HG03521 (cell line): Measurements from ENCODE around the gene AVPI1.
A peak's percentile ranks its signal among the peaks of the same experiment; 100 is the strongest.

Experiments used
- ATAC-seq: cut with Tn5 transposase; IDR thresholded peaks from one replicate; pipeline ENCODE4 v1.9.1; 2021; ENCODE audit warnings: mild to moderate bottlenecking, moderate library complexity; ENCODE audit not compliant: unreplicated experiment

Gene AVPI1

DNA sequence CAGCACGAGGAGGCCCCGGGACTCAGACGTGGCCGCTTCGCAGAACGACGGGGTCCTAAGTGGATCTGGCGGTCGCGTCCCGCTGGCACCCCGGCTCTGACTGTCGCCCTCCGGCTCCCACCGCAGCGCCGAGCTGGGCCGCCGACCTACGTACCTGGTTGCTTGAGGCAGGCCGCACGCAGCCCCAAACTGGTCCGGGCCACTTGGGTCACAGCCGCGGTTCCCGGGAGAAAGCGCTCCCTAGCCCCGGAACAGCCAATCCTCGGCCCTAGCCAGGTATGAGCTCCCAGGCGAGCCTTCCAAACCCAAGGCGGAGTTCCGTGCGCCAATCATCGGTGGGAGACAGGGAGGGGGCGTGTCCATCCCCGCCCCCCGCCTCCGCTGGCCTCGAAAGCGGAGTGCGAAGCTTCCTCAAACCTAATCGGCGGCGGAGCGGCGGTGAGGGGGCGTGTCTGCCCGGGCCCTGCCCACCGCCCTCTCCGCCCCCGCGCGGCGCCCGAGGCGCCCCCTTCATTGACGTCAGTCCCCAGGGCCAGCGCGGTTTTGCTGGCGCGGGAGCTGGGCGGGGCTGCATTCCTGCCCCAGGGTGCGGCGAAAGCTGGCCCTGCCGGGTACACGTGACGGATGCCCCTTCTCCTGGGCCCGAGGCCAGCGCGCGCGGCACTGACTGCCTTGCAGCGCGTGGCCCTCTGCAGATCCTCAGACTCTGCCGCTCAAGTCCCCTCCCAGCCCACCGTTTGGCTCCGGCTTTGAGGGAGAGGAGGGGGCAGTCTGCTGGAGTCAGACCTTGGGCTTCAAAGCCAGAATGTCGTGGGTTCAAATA is at the start of gene AVPI1:
TSS of gene AVPI1 (minus strand) at position 280 of the 823 bp plus-strand sequence. CDS start 7,336 bp downstream, outside the sequence.
- peak; percentile 92 for ATAC-seq

GRCh38 chr10:97736403-97736901 is 49.4 kb upstream of the AVPI1 start:
- peak; percentile 18 for ATAC-seq

- no peak for ATAC-seq
Measured at GRCh38 chr10:97734021-97734420, 47.0 kb upstream of the AVPI1 start.

DNA sequence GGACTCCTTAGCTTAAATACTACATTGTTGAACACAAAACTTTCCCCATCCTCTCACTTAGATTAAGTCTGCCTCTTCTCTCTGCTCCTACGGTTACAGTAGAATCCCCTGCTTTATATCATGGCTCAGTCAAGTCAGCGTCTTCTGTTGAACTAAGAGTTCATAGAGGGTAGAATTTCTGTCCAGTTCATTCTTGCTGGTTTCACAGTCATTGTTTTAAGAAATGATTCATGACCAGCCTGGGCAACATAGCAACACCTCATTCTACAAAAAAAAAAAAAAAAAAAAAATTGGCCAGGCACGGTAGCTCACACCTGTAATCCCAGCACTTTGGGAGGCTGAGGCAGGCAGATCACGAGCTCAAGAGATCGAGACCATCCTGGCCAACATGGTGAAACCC is 46.2 kb upstream of the AVPI1 start:
- ATAC-seq = no peak

GRCh38 chr10:97732052-97732359 is 45.0 kb upstream of the AVPI1 start:
- ATAC-seq = no peak

- no peak for ATAC-seq
Measured at GRCh38 chr10:97731346-97732051, 44.5 kb upstream of the AVPI1 start.

GRCh38 chr10:97729014-97729413 is 42.0 kb upstream of the AVPI1 start:
- no peak for ATAC-seq

GRCh38 chr10:97726636-97727178 is 39.7 kb upstream of the AVPI1 start:
- ATAC-seq = no peak

- no peak for ATAC-seq
Measured at GRCh38 chr10:97724341-97724941, 37.4 kb upstream of the AVPI1 start.

DNA sequence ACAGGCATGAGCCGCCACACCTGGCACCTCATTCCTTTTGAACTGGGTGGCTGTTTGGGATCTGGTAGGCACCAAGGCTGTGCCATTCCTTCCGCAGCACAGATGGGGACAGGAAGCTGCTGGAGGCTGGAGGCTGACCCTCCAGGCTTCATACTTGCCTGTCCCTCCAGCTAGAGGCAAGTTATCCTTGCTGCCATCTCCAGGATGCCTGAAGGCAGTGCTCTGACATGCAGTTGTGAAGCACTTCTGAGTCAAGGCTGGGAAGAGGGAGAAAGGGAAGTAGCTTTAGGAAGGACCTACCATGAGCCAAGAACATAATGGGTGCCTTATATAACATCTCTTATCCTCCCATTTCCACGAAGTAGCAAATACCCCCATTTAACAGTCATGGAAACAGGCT is 36.0 kb upstream of the AVPI1 start:
- no peak for ATAC-seq

GRCh38 chr10:97721871-97722780 is 35.1 kb upstream of the AVPI1 start:
- no peak for ATAC-seq

- ATAC-seq = no peak
Measured at GRCh38 chr10:97719602-97720001, 32.6 kb upstream of the AVPI1 start.

GRCh38 chr10:97718659-97719142 is 31.7 kb upstream of the AVPI1 start:
- ATAC-seq = no peak

GRCh38 chr10:97718178-97718577 is 31.1 kb upstream of the AVPI1 start:
- ATAC-seq = no peak

- no peak for ATAC-seq
Measured at GRCh38 chr10:97717627-97718026, 30.6 kb upstream of the AVPI1 start.

GRCh38 chr10:97715259-97715874 is 28.3 kb upstream of the AVPI1 start:
- no peak for ATAC-seq

- ATAC-seq = peak; percentile 24
Measured at GRCh38 chr10:97714401-97715258, 27.6 kb upstream of the AVPI1 start.

DNA sequence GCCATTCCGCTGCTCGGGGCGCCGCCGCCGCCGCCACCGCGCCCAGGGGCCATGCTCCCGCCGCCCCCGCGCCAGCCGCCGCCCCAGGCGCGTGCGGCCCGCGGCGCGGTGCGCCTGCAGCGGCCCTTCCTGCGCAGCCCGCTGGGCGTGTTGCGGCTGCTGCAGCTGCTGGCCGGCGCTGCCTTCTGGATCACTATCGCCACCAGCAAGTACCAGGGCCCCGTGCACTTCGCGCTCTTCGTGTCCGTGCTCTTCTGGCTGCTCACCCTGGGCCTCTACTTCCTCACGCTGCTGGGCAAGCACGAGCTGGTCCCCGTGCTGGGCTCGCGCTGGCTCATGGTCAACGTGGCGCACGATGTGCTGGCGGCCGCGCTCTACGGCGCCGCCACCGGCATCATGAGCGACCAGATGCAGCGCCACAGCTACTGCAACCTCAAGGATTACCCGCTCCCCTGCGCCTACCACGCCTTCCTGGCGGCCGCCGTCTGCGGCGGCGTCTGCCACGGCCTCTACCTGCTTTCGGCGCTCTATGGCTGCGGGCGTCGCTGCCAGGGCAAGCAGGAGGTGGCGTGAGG is 26.9 kb upstream of the AVPI1 start:
- ATAC-seq = peak; percentile 68
